ENCODE results near the gene OXT. TPM values are rescaled to one million over a fixed set of nuclear protein-coding genes. Genes with fewer than 3 reads are reported as not detected.

OXT gene
- total and polyA plus RNA-seq, 2 donors (not counting 1 experiment from before 2014, with no cell fraction given), result 1.0 to 1.7 TPM

- intact Hi-C loops (cut with micrococcal nuclease), result loop anchor here (10.0 kb wide), 2 partner anchors 168 to 432 kb away; partner anchors contain the start of genes ATRN and PTPRA
- Mint-ChIP-seq H3K4me3 (no peak overlapping the region), H3K27me3 (no peaks in the 10 kb centered on the region)
Observed at GRCh38 chr20:3042625-3043024, 28.8 kb upstream of the OXT start.

More at GRCh38 chr20:3042625-3043024, 28.8 kb upstream of the OXT start:
- H3K9me3 ChIP-seq (ENCODE audit: control extremely low read depth in 1 of 3, control insufficient read depth in 2 of 3, insufficient read depth in 1 of 3, low read length in 2 of 3), result no peaks in the 10 kb centered on the region
- H3K27ac Mint-ChIP-seq, result no peak overlapping the region
- no peak overlapping the region for H3K4me3 ChIP-seq (ENCODE audit: control extremely low read depth in 1 of 5, extremely low read depth in 1 of 5, insufficient read depth in 1 of 5, low read depth in 2 of 5, low read length in 4 of 5)
- CTCF ChIA-PET, result interaction anchor here (1.1 to 1.9 kb wide), 2 partner anchors 10 to 73 kb away, joined by 5 to 6 read pairs; no protein-coding TSS in a partner anchor
- H4K20me1 ChIP-seq (ENCODE audit: control insufficient read depth, insufficient read depth, low read length, poor library complexity, severe bottlenecking), result peaks cover 15% of the 10 kb centered on the region
- no peak overlapping the region for H3K9ac ChIP-seq (ENCODE audit: low read length)
- H3K4me1 ChIP-seq (ENCODE audit: control insufficient read depth in 2 of 2, insufficient read depth in 2 of 2, low read length in 2 of 2), result peaks cover 11 to 17% of the 10 kb centered on the region in 2 donors
- no peak overlapping the region for H2AFZ ChIP-seq (ENCODE audit: insufficient read depth, low read depth, low read length, poor library complexity, severe bottlenecking)
- H3K36me3 ChIP-seq (replicated peaks in 1 of 2; ENCODE audit: control extremely low read depth in 1 of 2, control insufficient read depth in 1 of 2, extremely low read depth in 1 of 2, insufficient read depth in 2 of 2, low read length in 1 of 2), result peaks cover 0 to 24% of the 10 kb centered on the region in 2 experiments
- H3K27me3 ChIP-seq (replicated peaks in 1 of 4; ENCODE audit: control extremely low read depth in 1 of 4, control insufficient read depth in 3 of 4, insufficient read depth in 4 of 4, low read length in 3 of 4), result no peaks in the 10 kb centered on the region
- TF ChIP-seq CTCF (IDR thresholded peaks at IDR 0.05), result no peak
- no peak for TF ChIP-seq EZH2 (IDR thresholded peaks at IDR 0.05; ENCODE audit: borderline replicate concordance, insufficient read depth, low read depth, low read length, poor library complexity, severe bottlenecking)
- no peaks in the 10 kb centered on the region for H3K9me3 Mint-ChIP-seq (ENCODE audit: insufficient read depth)
- DNase-seq, result no peak
- peaks cover 13% of the 10 kb centered on the region for H3K4me1 Mint-ChIP-seq
- no peak overlapping the region for H3K4me2 ChIP-seq (replicated peaks; ENCODE audit: low read depth, low read length, poor library complexity, severe bottlenecking)
- no peak for ATAC-seq (ENCODE audit: low read depth)
- no peak overlapping the region for H3K27ac ChIP-seq (ENCODE audit: low read length in 2 of 2)
- 100% methylated on average over 5 of the region's 5 CpGs for WGBS (ENCODE audit: insufficient coverage)
- H3K79me2 ChIP-seq (ENCODE audit: control insufficient read depth, insufficient read depth, low read length), result peaks cover 11% of the 10 kb centered on the region
- POLR2A ChIA-PET, result no interaction called here

Measured in B cell (primary cell).